GM12891 (cell line): Measurements from ENCODE around the gene MGMT.

Experiments used
- DNase-seq: peaks from one replicate; pipeline ENCODE4 v3.0.0; 2011; ENCODE audit warnings: low spot score; ENCODE audit not compliant: insufficient read length
- FAIRE-seq: peaks from 2 replicates; lab custom pipeline; 2011; peaks lifted over from hg19 to GRCh38; lab: Jason Lieb, UNC
- PAX5 ChIP-seq: IDR thresholded peaks from 2 replicates; pipeline ENCODE4 v1.6.1; 2011; ENCODE audit warnings: low read length, moderate library complexity, mild to moderate bottlenecking; ENCODE audit not compliant: insufficient read depth, severe bottlenecking
- POLR2A ChIP-seq: IDR thresholded peaks from 2 replicates; pipeline ENCODE4 v1.6.1; 2011; ENCODE audit warnings: low read depth, low read length, control low read depth
- POLR2AphosphoS5 ChIP-seq: IDR thresholded peaks from 2 replicates; pipeline ENCODE4 v1.6.1; 2011; ENCODE audit warnings: low read depth, low read length, control low read depth
- POU2F2 ChIP-seq: IDR thresholded peaks from 2 replicates; pipeline ENCODE4 v1.6.1; 2011; ENCODE audit warnings: low read depth, mild to moderate bottlenecking, control low read depth, low read length, moderate library complexity
- SPI1 ChIP-seq: IDR thresholded peaks from 2 replicates; pipeline ENCODE4 v1.6.1; 2011; ENCODE audit warnings: low read depth, low read length, control low read depth
- TAF1 ChIP-seq: IDR thresholded peaks from 2 replicates; pipeline ENCODE4 v1.6.1; 2011; ENCODE audit warnings: low read depth, low read length, control low read depth

The MGMT gene

DNA sequence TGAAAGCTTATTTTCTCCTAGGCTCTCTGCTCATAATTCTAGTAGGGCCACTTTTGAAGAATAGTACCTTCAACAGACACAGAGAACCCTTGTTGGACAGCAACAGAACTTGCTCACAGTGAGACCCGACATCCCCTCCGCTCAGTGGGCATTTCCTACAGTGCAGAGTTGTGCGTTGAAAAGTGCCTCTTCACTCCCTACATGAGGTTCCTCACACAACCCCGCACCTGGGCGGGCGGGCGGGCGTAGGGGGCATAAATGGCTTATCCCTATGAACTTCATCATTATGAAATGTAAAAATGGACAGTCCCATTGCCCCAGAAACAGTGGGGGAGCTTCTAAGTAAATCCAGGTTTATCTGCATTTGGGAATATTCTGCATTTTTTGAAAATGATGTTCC, 174.9 kb downstream of the MGMT start:
- FAIRE-seq: no peak
- no peak for DNase-seq
- TF ChIP-seq PAX5: no peak
- TF ChIP-seq POLR2A: no peak
- no peak for TF ChIP-seq SPI1
- no peak for TF ChIP-seq TAF1
- TF ChIP-seq POLR2AphosphoS5: no peak
- TF ChIP-seq POU2F2: no peak

DNA sequence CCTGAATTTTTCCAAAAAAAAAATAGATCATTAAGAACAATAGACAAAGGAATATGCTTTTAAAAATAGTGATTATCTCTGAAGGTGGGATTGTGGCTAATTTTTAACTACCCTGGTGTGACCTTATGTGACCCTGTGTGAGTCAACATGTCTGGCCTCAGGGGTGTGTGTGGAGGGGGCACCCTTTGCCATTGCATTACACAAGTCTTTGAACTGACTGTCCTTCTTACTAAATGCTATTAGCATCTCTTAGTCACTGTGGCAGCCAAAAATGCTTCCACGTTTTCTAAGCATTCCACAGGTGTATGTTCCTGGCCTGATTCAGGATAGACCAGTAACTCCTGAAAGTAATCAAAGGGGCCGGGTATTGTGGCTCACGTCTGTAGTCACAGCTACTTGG, 175.4 kb downstream of the MGMT start:
- DNase-seq: no peak
- FAIRE-seq: no peak
- TF ChIP-seq POLR2AphosphoS5 (no peak), POLR2A (no peak), POU2F2 (no peak), TAF1 (no peak), SPI1 (no peak), PAX5 (no peak)

DNA sequence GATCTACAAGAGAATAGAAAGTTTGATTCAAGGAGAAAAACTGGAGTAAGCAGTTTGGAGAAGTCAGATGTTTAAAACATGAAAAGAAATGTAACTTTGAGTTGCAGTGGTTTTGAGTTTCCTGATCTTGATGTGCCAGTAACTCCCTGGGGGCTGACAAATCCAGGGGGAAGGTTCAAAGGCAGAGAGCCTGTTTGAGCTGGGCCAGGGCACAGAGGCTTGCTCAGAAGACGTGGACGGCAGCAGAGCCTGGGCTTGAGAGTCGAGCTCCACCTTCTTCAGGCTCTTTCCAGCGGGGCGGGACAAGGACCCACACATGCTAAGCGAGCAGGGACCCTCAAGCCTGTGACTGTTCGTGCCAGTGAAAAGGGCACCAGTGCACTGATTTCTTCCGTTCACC, 176.2 kb downstream of the MGMT start:
- DNase-seq: no peak
- TF ChIP-seq SPI1 (no peak), TAF1 (no peak), POU2F2 (no peak), PAX5 (no peak)

DNA sequence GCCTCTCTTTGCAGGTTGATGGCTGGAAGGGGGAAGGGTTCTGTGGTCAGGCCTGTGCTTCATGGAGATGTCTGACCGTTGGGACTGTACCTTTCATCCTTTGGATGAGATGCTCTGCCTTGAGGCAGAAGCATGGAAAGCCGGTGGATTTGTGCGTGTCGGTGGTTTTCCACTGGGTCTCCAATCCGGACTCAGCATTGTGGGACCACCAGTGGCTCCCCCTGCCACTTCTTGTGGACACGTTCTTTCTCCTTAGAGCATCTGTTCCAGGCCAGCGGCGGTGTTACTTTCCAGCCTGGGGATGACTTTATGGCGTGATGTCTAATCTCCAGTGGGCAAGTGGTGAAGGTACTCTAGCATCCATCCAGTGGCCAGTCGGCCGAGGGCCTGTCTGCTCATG, 178.4 kb downstream of the MGMT start:
- no peak for FAIRE-seq
- TF ChIP-seq SPI1 (no peak), TAF1 (no peak), POLR2A (no peak), POLR2AphosphoS5 (no peak), POU2F2 (no peak), PAX5 (no peak)
- DNase-seq: no peak

More for the DNA sequence above, 176.2 kb downstream of the MGMT start:
- no peak for FAIRE-seq

DNA sequence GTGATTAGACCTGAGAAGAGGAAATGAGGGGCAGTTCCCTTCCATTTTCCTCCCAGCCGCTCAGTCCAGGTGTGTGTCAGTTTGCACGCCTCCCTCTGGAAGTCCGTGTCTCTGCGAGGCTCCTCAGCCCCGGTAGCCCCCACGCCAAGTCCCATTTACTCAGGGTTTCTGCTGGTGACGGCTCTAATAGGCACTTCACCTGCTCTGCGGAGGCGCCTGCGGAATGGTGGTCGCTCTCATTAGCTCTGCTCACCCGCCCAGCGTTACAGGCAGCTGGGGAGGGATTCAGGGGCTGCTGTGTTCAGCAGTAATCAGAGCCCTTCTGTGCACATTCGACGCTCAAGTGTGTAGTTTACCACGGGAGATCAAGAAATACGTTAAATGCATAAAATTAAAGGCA, 179.9 kb downstream of the MGMT start:
- DNase-seq (no peak), FAIRE-seq (no peak)
- TF ChIP-seq SPI1 (no peak), PAX5 (no peak), TAF1 (no peak), POLR2AphosphoS5 (no peak), POLR2A (no peak), POU2F2 (no peak)

DNA sequence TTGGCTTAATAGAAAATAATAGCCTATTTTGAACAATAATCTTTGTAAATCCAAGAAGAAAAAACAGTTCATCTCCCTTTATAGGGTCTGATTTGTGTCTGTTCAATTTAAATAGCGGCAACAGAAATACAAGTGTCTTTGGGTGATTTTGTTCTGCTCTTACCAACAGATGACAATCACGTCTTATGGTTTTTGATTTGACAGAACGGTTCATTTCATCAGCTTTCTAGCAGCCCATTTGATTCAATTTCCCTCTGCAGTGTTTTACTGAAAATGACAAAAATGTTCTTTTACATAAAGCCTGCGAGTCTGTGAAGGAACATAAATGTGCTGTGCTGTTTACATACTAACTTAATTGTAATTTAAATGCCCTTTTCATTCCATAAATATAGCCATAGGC, 180.5 kb downstream of the MGMT start:
- no peak for DNase-seq
- TF ChIP-seq PAX5: no peak
- TF ChIP-seq TAF1: no peak
- TF ChIP-seq POLR2A: no peak
- TF ChIP-seq SPI1: no peak
- no peak for TF ChIP-seq POU2F2
- no peak for FAIRE-seq

DNA sequence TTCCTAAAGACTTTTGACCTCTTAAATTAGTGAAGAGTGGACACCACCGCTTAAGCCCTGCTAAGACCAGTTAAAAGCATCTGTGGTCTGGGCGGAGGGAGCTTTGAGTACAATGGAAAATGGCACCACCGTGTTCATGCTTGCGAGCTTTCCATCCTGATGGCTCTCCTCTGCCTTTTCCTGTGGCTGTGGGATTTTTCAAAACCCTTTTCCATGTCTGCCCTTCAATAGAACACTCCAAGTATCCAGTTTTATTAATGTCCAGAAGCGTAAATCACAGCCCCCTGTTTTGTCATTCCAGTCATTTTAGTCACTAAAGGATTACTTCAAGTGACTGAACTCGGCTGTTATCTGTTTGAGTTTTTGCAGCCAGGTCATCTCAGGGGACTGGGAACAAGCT, 181.8 kb downstream of the MGMT start:
- no peak for DNase-seq
- TF ChIP-seq TAF1 (no peak), POU2F2 (no peak), PAX5 (no peak), SPI1 (no peak), POLR2AphosphoS5 (no peak), POLR2A (no peak)
- FAIRE-seq: no peak

DNA sequence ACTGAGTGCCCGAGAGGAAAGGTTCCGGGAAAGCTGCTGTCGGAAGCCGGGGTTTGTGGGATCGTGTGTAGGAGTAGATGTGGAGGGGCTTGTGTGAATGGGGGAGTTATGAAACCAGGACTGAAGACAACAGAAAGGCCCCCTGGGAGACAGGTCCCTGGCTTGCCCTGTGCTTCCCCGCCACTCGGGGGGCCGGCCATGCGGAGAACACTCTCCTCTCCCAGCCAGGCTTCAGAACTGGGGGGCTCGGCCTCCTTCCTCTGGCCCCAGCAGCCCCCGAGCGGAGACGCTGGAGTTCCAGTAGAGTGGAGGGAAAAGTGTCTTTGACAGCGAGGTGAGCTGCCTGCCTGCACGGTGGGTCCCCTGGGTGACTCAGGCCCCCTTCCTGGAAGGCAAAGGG, 185.0 kb downstream of the MGMT start:
- FAIRE-seq (no peak), DNase-seq (no peak)
- TF ChIP-seq POLR2A (no peak), SPI1 (no peak), POU2F2 (no peak), PAX5 (no peak), POLR2AphosphoS5 (no peak), TAF1 (no peak)

DNA sequence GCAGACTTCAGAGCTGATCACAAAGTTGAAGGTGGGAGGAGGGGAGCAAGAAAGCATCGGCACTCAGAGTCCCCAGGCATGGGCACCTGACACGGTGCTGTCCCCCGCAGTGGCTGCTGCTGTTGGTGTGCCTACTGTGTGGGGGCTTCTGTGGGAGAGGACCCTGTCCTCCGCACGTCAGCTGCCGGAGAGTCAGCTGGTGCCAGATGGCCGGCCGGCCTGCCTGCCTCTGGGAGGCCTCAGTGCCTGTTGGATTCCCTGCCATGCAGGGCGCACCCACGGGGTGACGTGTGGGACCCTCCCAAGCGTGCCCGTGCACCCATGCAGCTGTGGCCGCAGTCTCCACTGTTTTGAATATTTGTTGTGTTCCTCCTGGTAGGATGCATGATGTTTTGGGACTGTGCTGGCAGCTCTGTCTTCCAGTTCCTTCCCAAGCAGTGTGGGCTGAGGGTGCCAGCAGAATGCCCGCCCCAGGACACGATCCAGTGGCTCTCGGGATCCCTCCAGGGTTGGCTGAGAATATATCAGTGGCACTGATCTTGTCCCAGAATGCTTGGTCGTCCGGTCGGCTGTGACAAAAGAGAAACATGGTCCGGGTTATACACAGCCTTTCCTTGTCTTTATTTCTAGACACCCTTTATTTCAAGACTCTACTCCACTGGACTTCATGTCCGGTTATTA, 185.6 kb downstream of the MGMT start:
- no peak for FAIRE-seq
- TF ChIP-seq POLR2AphosphoS5 (no peak), SPI1 (no peak), PAX5 (no peak), TAF1 (no peak), POLR2A (no peak), POU2F2 (no peak)
- no peak for DNase-seq

DNA sequence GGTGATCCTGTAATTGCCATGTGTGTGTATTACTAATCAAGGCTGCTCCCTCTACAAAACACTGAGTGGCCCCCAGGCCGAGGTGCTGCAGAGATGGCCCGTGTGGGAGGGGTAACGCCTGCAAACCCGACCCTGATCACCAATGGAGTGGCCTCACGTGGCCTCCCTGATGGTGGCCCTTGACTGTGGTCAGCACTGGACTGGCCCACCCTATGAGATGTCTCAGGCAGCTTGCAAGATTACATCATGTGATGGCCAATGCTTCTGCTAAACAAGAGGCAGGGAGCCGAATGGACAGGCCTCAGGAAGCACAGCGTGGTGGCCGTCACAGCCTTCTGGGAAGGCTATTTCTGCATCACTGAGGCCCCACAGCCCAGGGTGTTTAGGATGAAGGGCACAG, 186.4 kb downstream of the MGMT start:
- FAIRE-seq: no peak
- TF ChIP-seq TAF1 (no peak), POLR2A (no peak), PAX5 (no peak), POU2F2 (no peak), POLR2AphosphoS5 (no peak), SPI1 (no peak)
- no peak for DNase-seq
